ENCODE data around the gene RANBP3.

DNA sequence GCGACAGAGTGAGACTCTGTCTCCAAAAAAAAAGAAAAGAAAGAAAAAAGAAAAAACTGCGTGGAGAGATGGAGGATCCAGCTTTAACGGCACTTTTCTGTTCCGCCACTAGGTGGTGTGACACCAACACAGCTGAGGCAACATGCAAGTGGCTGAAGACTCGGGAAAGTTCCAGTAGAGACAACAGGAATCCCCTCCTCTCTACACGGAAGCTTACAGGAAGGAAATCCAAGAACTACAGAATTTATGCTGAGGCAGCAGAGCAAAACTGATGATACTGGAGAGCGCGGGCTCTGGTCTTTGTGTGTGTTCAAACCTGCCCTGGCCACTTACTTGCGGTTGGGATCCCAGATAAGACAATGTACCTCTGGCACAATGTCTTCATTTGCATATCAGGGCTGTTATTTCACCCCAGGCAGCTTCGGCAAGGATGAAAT is 9.9 kb downstream of the RANBP3 start:
- TF ChIP-seq, protein P1, sequence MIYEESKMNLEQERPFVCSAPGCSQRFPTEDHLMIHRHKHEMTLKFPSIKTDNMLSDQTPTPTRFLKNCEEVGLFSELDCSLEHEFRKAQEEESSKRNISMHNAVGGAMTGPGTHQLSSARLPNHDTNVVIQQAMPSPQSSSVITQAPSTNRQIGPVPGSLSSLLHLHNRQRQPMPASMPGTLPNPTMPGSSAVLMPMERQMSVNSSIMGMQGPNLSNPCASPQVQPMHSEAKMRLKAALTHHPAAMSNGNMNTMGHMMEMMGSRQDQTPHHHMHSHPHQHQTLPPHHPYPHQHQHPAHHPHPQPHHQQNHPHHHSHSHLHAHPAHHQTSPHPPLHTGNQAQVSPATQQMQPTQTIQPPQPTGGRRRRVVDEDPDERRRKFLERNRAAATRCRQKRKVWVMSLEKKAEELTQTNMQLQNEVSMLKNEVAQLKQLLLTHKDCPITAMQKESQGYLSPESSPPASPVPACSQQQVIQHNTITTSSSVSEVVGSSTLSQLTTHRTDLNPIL (CRISPR knock-in tag; IDR thresholded peaks at IDR 0.05; ENCODE audit: low read depth), result no peak
- TF ChIP-seq BACH2 (CRISPR knock-in tag; IDR thresholded peaks at IDR 0.05; ENCODE audit: borderline replicate concordance), result no peak
- TF ChIP-seq, protein P2, sequence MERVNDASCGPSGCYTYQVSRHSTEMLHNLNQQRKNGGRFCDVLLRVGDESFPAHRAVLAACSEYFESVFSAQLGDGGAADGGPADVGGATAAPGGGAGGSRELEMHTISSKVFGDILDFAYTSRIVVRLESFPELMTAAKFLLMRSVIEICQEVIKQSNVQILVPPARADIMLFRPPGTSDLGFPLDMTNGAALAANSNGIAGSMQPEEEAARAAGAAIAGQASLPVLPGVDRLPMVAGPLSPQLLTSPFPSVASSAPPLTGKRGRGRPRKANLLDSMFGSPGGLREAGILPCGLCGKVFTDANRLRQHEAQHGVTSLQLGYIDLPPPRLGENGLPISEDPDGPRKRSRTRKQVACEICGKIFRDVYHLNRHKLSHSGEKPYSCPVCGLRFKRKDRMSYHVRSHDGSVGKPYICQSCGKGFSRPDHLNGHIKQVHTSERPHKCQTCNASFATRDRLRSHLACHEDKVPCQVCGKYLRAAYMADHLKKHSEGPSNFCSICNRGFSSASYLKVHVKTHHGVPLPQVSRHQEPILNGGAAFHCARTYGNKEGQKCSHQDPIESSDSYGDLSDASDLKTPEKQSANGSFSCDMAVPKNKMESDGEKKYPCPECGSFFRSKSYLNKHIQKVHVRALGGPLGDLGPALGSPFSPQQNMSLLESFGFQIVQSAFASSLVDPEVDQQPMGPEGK (CRISPR knock-in tag; IDR thresholded peaks at IDR 0.05; ENCODE audit: borderline replicate concordance), result no peak
- no peak for TF ChIP-seq RARB (CRISPR knock-in tag; IDR thresholded peaks at IDR 0.05)

Data from SK-N-SH treated with all-trans-retinoic acid at 6 μM for 48 hours (cell line).